Activated T-cell treated with anti-CD3 and anti-CD28 coated beads, Interleukin-2, amount 50 U/mL, for 4 hours (primary cell): ENCODE data around the gene DUSP6. TPM values are rescaled to one million over a fixed set of nuclear protein-coding genes. Genes with fewer than 3 reads are reported as not detected.

ENCODE experiments used
- ATAC-seq, 2 donors: fragments of 200-7000 bp; cut with Tn5 transposase; one replicate each; pipeline ENCODE4 v1.10.0; 2021
- DNase-seq: peaks from one replicate; pipeline ENCODE4 v3.0.0-alpha.2; 2020
- H3K27me3 Mint-ChIP-seq: one replicate; pipeline ENCODE4 v1.8.0; 2021; ENCODE audit warnings: low read depth, mixed read lengths
- H3K36me3 Mint-ChIP-seq: one replicate; pipeline ENCODE4 v1.8.0; 2022; ENCODE audit warnings: mixed read lengths; ENCODE audit not compliant: insufficient read depth
- H3K4me1 Mint-ChIP-seq: one replicate; pipeline ENCODE4 v1.8.0; 2021; ENCODE audit warnings: low read depth, mixed read lengths
- H3K4me3 Mint-ChIP-seq: one replicate; pipeline ENCODE4 v1.8.0; 2021; ENCODE audit warnings: mild to moderate bottlenecking, moderate library complexity, mixed read lengths
- H3K9me3 Mint-ChIP-seq: one replicate; pipeline ENCODE4 v1.8.0; 2021; ENCODE audit warnings: mixed read lengths
- total RNA-seq, 3 donors: library from RNA; stranded (reverse); gene quantifications; one replicate each; pipeline ENCODE4 v1.2.1, GENCODE V29; 2021

DUSP6 gene
- total RNA-seq, 3 donors from 2014 or later: 73.6 to 114 (median 74.4) TPM

- Mint-ChIP-seq H3K4me3 (no peak overlapping the region), H3K4me1 (no peaks in the 10 kb centered on the region), H3K27me3 (no peaks in the 10 kb centered on the region), H3K9me3 (no peaks in the 10 kb centered on the region), H3K36me3 (no peaks in the 10 kb centered on the region)
- no peak for DNase-seq
- no peak for ATAC-seq
These were observed 31.1 kb upstream of the DUSP6 start for GRCh38 chr12:89383235-89384049.

- no peak for DNase-seq
- no peaks in the 10 kb centered on the region for H3K27me3 Mint-ChIP-seq
- no peaks in the 10 kb centered on the region for H3K4me1 Mint-ChIP-seq
- H3K9me3 Mint-ChIP-seq: no peaks in the 10 kb centered on the region
- H3K4me3 Mint-ChIP-seq: no peak overlapping the region
- no peaks in the 10 kb centered on the region for H3K36me3 Mint-ChIP-seq
- no peak for ATAC-seq
These were observed 30.0 kb upstream of the DUSP6 start for GRCh38 chr12:89382328-89382727.

- no peak overlapping the region for H3K4me3 Mint-ChIP-seq
- H3K4me1 Mint-ChIP-seq: peaks cover 10% of the 10 kb centered on the region
- no peak for ATAC-seq
- DNase-seq: no peak
- no peaks in the 10 kb centered on the region for H3K27me3 Mint-ChIP-seq
- no peaks in the 10 kb centered on the region for H3K36me3 Mint-ChIP-seq
- no peaks in the 10 kb centered on the region for H3K9me3 Mint-ChIP-seq
These were observed 27.7 kb upstream of the DUSP6 start for GRCh38 chr12:89379839-89380467.

GRCh38 chr12:89379148-89379838 lies 27.0 kb upstream of the DUSP6 start:
- Mint-ChIP-seq H3K4me1 (peaks cover 10% of the 10 kb centered on the region), H3K4me3 (no peak overlapping the region), H3K36me3 (no peaks in the 10 kb centered on the region), H3K27me3 (no peaks in the 10 kb centered on the region), H3K9me3 (no peaks in the 10 kb centered on the region)
- DNase-seq (no peak), ATAC-seq (no peak)

GRCh38 chr12:89376844-89377243 lies 24.5 kb upstream of the DUSP6 start:
- Mint-ChIP-seq H3K36me3 (no peaks in the 10 kb centered on the region), H3K9me3 (no peaks in the 10 kb centered on the region), H3K27me3 (no peaks in the 10 kb centered on the region), H3K4me1 (peaks cover 10% of the 10 kb centered on the region), H3K4me3 (no peak overlapping the region)
- DNase-seq (no peak), ATAC-seq (no peak)

GRCh38 chr12:89376202-89376529 lies 23.9 kb upstream of the DUSP6 start:
- ATAC-seq (peak in 1 of 2 donors; percentile 8), DNase-seq (no peak)
- Mint-ChIP-seq H3K36me3 (no peaks in the 10 kb centered on the region), H3K4me3 (no peak overlapping the region), H3K27me3 (no peaks in the 10 kb centered on the region), H3K9me3 (no peaks in the 10 kb centered on the region), H3K4me1 (peaks cover 10% of the 10 kb centered on the region)

- Mint-ChIP-seq H3K27me3 (no peaks in the 10 kb centered on the region), H3K36me3 (no peaks in the 10 kb centered on the region), H3K4me3 (no peak overlapping the region), H3K9me3 (no peaks in the 10 kb centered on the region), H3K4me1 (peaks cover 14% of the 10 kb centered on the region)
- ATAC-seq (no peak), DNase-seq (no peak)
These were observed 21.7 kb upstream of the DUSP6 start for GRCh38 chr12:89373763-89374572.

GRCh38 chr12:89372584-89373370 lies 20.5 kb upstream of the DUSP6 start:
- Mint-ChIP-seq H3K9me3 (no peaks in the 10 kb centered on the region), H3K36me3 (no peaks in the 10 kb centered on the region), H3K4me3 (no peak overlapping the region), H3K27me3 (no peaks in the 10 kb centered on the region), H3K4me1 (peaks cover 14% of the 10 kb centered on the region)
- no peak for ATAC-seq
- DNase-seq: no peak

GRCh38 chr12:89370850-89371249 lies 18.5 kb upstream of the DUSP6 start:
- ATAC-seq (no peak), DNase-seq (no peak)
- Mint-ChIP-seq H3K4me3 (no peak overlapping the region), H3K27me3 (no peaks in the 10 kb centered on the region), H3K36me3 (no peaks in the 10 kb centered on the region), H3K9me3 (no peaks in the 10 kb centered on the region), H3K4me1 (peaks cover 7% of the 10 kb centered on the region)

- DNase-seq: no peak
- Mint-ChIP-seq H3K4me3 (no peak overlapping the region), H3K4me1 (peaks cover 3% of the 10 kb centered on the region), H3K36me3 (no peaks in the 10 kb centered on the region), H3K27me3 (no peaks in the 10 kb centered on the region), H3K9me3 (no peaks in the 10 kb centered on the region)
- ATAC-seq: no peak
These were observed 18.1 kb upstream of the DUSP6 start for GRCh38 chr12:89370421-89370831.

- Mint-ChIP-seq H3K36me3 (no peaks in the 10 kb centered on the region), H3K27me3 (no peaks in the 10 kb centered on the region), H3K9me3 (no peaks in the 10 kb centered on the region), H3K4me3 (no peak overlapping the region), H3K4me1 (peaks cover 3% of the 10 kb centered on the region)
- ATAC-seq (no peak), DNase-seq (no peak)
These were observed 16.9 kb upstream of the DUSP6 start for GRCh38 chr12:89369166-89369565.

GRCh38 chr12:89368391-89368790 lies 16.1 kb upstream of the DUSP6 start:
- Mint-ChIP-seq H3K4me1 (peaks cover 4% of the 10 kb centered on the region), H3K27me3 (no peaks in the 10 kb centered on the region), H3K36me3 (no peaks in the 10 kb centered on the region), H3K4me3 (no peak overlapping the region), H3K9me3 (no peaks in the 10 kb centered on the region)
- ATAC-seq: no peak
- DNase-seq: no peak

- H3K4me1 Mint-ChIP-seq: peaks cover 5% of the 10 kb centered on the region
- H3K36me3 Mint-ChIP-seq: no peaks in the 10 kb centered on the region
- no peak overlapping the region for H3K4me3 Mint-ChIP-seq
- ATAC-seq: no peak
- H3K9me3 Mint-ChIP-seq: no peaks in the 10 kb centered on the region
- DNase-seq: no peak
- no peaks in the 10 kb centered on the region for H3K27me3 Mint-ChIP-seq
These were observed 14.5 kb upstream of the DUSP6 start for GRCh38 chr12:89366676-89367364.
